ENCODE data around the gene MTF2. TPM values are rescaled to one million over a fixed set of nuclear protein-coding genes. Genes with fewer than 3 reads are reported as not detected.

MTF2 gene
- total RNA-seq, 2 donors from 2014 or later = 85.0 to 103 TPM

DNA sequence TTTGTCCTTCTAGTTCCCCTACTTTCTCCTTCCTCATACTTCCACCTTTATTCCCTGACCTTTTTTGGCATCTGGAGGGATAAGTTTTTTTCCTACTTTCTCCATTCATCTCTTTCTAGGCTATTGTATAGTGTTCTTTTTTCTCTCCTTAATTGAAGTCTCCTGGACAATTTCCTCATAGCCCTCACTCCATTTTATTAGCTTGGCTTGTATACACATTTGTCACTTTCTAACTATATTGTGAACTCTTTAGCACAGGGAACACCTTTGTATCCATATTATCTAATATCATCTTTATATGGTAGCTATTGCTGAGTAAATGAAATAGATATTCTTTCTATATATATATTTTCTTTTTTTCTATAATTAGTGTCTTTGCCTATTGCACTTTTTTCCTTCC, 53.6 kb downstream of the MTF2 start:
- H3K27me3 ChIP-seq (ENCODE audit: control insufficient read depth, insufficient read depth, low read length, poor library complexity, severe bottlenecking) = no peaks in the 10 kb centered on the region
- H3K9me3 ChIP-seq (ENCODE audit: control insufficient read depth, low read length) = no peaks in the 10 kb centered on the region
- H3K27me3 Mint-ChIP-seq (ENCODE audit: insufficient read depth) = no peaks in the 10 kb centered on the region
- TF ChIP-seq, protein P1, sequence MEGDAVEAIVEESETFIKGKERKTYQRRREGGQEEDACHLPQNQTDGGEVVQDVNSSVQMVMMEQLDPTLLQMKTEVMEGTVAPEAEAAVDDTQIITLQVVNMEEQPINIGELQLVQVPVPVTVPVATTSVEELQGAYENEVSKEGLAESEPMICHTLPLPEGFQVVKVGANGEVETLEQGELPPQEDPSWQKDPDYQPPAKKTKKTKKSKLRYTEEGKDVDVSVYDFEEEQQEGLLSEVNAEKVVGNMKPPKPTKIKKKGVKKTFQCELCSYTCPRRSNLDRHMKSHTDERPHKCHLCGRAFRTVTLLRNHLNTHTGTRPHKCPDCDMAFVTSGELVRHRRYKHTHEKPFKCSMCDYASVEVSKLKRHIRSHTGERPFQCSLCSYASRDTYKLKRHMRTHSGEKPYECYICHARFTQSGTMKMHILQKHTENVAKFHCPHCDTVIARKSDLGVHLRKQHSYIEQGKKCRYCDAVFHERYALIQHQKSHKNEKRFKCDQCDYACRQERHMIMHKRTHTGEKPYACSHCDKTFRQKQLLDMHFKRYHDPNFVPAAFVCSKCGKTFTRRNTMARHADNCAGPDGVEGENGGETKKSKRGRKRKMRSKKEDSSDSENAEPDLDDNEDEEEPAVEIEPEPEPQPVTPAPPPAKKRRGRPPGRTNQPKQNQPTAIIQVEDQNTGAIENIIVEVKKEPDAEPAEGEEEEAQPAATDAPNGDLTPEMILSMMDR (conservative IDR thresholded peaks at IDR 0.05) = no peak
- no peak overlapping the region for H3K27ac Mint-ChIP-seq
- no peak overlapping the region for H3K9ac ChIP-seq (ENCODE audit: extremely low read depth, low read length, poor library complexity, severe bottlenecking)
- H3K4me3 Mint-ChIP-seq = no peak overlapping the region
- no peak overlapping the region for H3K4me3 ChIP-seq (ENCODE audit: low read length)
- peaks cover 41% of the 10 kb centered on the region for H3K36me3 Mint-ChIP-seq (ENCODE audit: low read depth)
- H3K36me3 ChIP-seq (ENCODE audit: control insufficient read depth, insufficient read depth, low read length) = peaks cover 69% of the 10 kb centered on the region
- H3K4me1 ChIP-seq (ENCODE audit: control insufficient read depth, insufficient read depth, low read length) = no peaks in the 10 kb centered on the region
- H3K4me1 Mint-ChIP-seq = no peaks in the 10 kb centered on the region
- DNase-seq = no peak
- H3K9me3 Mint-ChIP-seq = no peaks in the 10 kb centered on the region
- no peak overlapping the region for H3K27ac ChIP-seq (ENCODE audit: low read depth, low read length)

DNA sequence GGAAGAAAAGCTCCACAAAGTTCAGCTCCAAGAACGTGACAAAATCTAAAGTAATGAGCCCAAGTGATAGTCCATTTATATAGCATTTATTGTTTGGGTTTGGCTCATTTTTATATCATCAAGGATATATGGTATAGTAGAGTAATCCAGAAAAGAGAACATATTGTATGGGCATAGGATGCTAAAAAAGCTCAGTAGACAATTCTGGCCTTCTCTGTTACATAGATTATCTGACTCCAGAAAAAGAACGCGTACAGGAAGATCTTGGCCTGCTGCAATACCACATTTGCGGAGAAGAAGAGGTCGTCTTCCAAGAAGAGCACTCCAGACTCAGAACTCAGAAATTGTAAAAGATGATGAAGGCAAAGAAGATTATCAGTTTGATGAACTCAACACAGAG, 57.4 kb downstream of the MTF2 start:
- peaks cover 88% of the 10 kb centered on the region for H3K36me3 ChIP-seq (ENCODE audit: control insufficient read depth, insufficient read depth, low read length)
- H3K9me3 Mint-ChIP-seq = no peaks in the 10 kb centered on the region

DNA sequence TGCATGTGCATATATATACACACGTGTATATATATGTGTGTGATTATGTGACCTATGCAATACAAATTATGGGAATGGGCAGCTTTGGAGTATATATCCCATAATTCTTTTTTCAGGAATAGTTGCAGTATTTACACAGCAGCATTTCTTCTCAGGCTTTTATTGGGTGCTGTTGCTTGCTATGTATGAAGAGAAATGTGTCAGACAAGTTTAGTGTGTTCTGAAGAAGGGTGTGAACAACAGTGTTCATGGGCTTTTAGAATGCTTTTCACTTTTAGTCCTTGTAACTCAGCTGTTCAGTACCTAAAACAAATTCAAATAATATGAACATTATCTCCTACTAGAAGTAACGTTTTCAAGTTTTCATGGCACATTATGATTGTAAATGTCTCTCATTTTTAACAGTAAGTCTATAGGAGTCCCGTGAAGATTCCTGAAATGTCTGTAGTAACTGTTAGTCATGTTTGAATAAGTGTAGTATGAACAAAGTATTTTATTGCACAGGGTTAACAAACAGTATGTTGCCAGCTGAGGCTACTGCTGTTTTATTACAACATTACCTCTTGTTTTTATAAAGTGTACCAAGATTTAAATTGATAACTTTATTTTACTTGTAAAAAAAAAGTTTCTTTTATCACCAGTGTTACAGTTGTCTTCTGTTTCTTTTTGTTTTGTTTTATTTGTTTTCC, 58.7 kb downstream of the MTF2 start:
- TF ChIP-seq, protein P1 (conservative IDR thresholded peaks at IDR 0.05) = no peak
- no peak overlapping the region for H3K27ac ChIP-seq (ENCODE audit: low read depth, low read length)
- H3K36me3 Mint-ChIP-seq (ENCODE audit: low read depth) = peaks cover 61% of the 10 kb centered on the region
- H3K4me1 Mint-ChIP-seq = no peaks in the 10 kb centered on the region
- DNase-seq = no peak
- no peaks in the 10 kb centered on the region for H3K27me3 ChIP-seq (ENCODE audit: control insufficient read depth, insufficient read depth, low read length, poor library complexity, severe bottlenecking)
- WGBS, 2 experiments (ENCODE audit: insufficient coverage in 1 of 2, insufficient read length in 1 of 2) = 92 to 100% methylated on average over 1 to 2 of the region's 3 CpGs
- H3K9ac ChIP-seq (ENCODE audit: extremely low read depth, low read length, poor library complexity, severe bottlenecking) = no peak overlapping the region
- H3K36me3 ChIP-seq (ENCODE audit: control insufficient read depth, insufficient read depth, low read length) = peaks cover 82% of the 10 kb centered on the region
- no peaks in the 10 kb centered on the region for H3K9me3 Mint-ChIP-seq
- no peaks in the 10 kb centered on the region for H3K9me3 ChIP-seq (ENCODE audit: control insufficient read depth, low read length)
- H3K4me1 ChIP-seq (ENCODE audit: control insufficient read depth, insufficient read depth, low read length) = no peaks in the 10 kb centered on the region
- no peak overlapping the region for H3K4me3 ChIP-seq (ENCODE audit: low read length)
- H3K4me3 Mint-ChIP-seq = no peak overlapping the region
- no peaks in the 10 kb centered on the region for H3K27me3 Mint-ChIP-seq (ENCODE audit: insufficient read depth)
- H3K27ac Mint-ChIP-seq = no peak overlapping the region

More for the DNA sequence above, 57.4 kb downstream of the MTF2 start:
- 97 to 100% methylated on average over 2 to 5 of the region's 5 CpGs for WGBS, 2 experiments (ENCODE audit: insufficient coverage in 1 of 2, insufficient read length in 1 of 2)
- Mint-ChIP-seq H3K4me3 (no peak overlapping the region), H3K36me3 (ENCODE audit: low read depth) (peaks cover 57% of the 10 kb centered on the region), H3K4me1 (no peaks in the 10 kb centered on the region), H3K27me3 (ENCODE audit: insufficient read depth) (no peaks in the 10 kb centered on the region), H3K27ac (no peak overlapping the region)
- no peaks in the 10 kb centered on the region for H3K27me3 ChIP-seq (ENCODE audit: control insufficient read depth, insufficient read depth, low read length, poor library complexity, severe bottlenecking)
- H3K4me1 ChIP-seq (ENCODE audit: control insufficient read depth, insufficient read depth, low read length) = no peaks in the 10 kb centered on the region
- no peaks in the 10 kb centered on the region for H3K9me3 ChIP-seq (ENCODE audit: control insufficient read depth, low read length)
- H3K9ac ChIP-seq (ENCODE audit: extremely low read depth, low read length, poor library complexity, severe bottlenecking) = no peak overlapping the region
- DNase-seq = no peak
- no peak overlapping the region for H3K4me3 ChIP-seq (ENCODE audit: low read length)
- TF ChIP-seq, protein P1 (conservative IDR thresholded peaks at IDR 0.05) = no peak
- no peak overlapping the region for H3K27ac ChIP-seq (ENCODE audit: low read depth, low read length)

All from endodermal cell (in vitro differentiated cells).